Measurements from ENCODE around the gene SLC5A6. TPM values are rescaled to one million over a fixed set of nuclear protein-coding genes. Genes with fewer than 3 reads are reported as not detected.

SLC5A6 gene
- total and polyA plus RNA-seq, 2 of the 8 experiments (the other 6 are each of a cell fraction or from before 2014, with no cell fraction given), result 118 to 183 TPM

- TF ChIP-seq CHD7 (IDR thresholded peaks at IDR 0.05; ENCODE audit: insufficient replicate concordance, low read length) (no peak), BRCA1 (IDR thresholded peaks at IDR 0.05; ENCODE audit: low read depth, low read length) (no peak), HDAC2 (IDR thresholded peaks at IDR 0.05; ENCODE audit: borderline replicate concordance in 1 of 2, low read depth in 2 of 2, low read length in 2 of 2) (0 out of 4 replicates have a peak, but pooled peaks of 1 of the 2 experiments have one; percentile 12), SRF (IDR thresholded peaks at IDR 0.05; ENCODE audit: low read depth, low read length) (no peak), PHF8 (conservative IDR thresholded peaks at IDR 0.05; ENCODE audit: low read depth, low read length) (no peak), CEBPB (IDR thresholded peaks at IDR 0.05; ENCODE audit: low read depth, low read length) (peak; percentile 22; the same call in 1 of the 2 replicates), KDM5A (IDR thresholded peaks at IDR 0.05; ENCODE audit: low read length) (0 out of 2 replicates have a peak, but pooled peaks have one; percentile 12), ATF3 (IDR thresholded peaks at IDR 0.05; ENCODE audit: insufficient read depth, low read depth, low read length) (no peak)
These were observed 781 bp upstream of the SLC5A6 start (continued) for GRCh38 chr2:27212626-27213471.
